Body of pancreas (tissue), 4 donors: ENCODE results near the gene DUXA.

Experiments used
- POLR2A ChIP-seq, 3 donors: fragments of 450-650 bp; IDR thresholded peaks; one replicate each; pipeline ENCODE4 v1.6.1; 2016; ENCODE audit warnings: antibody characterized with exemption in 3 of 3, mild to moderate bottlenecking in 2 of 3
- TF ChIP-seq, protein P1 (sequence below), 7 experiments: fragments of 450-650 bp in 4 of 7; fragments of 200-600 bp in 3 of 7; sonication (generic) in 3 of 7; IDR thresholded peaks; one replicate each; pipeline ENCODE4 v1.5.1; 2016 to 2019; ENCODE audit warnings: antibody characterized with exemption in 7 of 7

DNA sequence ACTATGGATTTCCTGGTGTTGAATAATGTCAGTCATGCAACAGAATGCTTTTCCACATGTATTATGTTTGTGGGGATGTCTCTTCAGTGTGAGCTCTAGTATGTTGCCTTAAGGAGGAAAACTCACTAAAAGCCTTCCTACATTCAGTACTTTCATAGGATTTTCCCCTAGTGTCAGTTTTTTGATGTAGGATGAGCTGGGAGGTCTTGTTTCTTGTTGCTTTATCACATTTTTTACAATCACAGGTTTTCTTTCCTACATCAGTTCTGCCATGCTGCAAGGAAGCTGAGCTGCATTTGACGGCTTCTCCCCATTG, 56.0 kb downstream of the DUXA start:
- TF ChIP-seq, protein P1, sequence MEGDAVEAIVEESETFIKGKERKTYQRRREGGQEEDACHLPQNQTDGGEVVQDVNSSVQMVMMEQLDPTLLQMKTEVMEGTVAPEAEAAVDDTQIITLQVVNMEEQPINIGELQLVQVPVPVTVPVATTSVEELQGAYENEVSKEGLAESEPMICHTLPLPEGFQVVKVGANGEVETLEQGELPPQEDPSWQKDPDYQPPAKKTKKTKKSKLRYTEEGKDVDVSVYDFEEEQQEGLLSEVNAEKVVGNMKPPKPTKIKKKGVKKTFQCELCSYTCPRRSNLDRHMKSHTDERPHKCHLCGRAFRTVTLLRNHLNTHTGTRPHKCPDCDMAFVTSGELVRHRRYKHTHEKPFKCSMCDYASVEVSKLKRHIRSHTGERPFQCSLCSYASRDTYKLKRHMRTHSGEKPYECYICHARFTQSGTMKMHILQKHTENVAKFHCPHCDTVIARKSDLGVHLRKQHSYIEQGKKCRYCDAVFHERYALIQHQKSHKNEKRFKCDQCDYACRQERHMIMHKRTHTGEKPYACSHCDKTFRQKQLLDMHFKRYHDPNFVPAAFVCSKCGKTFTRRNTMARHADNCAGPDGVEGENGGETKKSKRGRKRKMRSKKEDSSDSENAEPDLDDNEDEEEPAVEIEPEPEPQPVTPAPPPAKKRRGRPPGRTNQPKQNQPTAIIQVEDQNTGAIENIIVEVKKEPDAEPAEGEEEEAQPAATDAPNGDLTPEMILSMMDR (IDR thresholded peaks at IDR 0.05): no peak
- no peak for TF ChIP-seq POLR2A (IDR thresholded peaks at IDR 0.05)
